Measurements from ENCODE around the gene CRAMP1.

Gene CRAMP1

DNA sequence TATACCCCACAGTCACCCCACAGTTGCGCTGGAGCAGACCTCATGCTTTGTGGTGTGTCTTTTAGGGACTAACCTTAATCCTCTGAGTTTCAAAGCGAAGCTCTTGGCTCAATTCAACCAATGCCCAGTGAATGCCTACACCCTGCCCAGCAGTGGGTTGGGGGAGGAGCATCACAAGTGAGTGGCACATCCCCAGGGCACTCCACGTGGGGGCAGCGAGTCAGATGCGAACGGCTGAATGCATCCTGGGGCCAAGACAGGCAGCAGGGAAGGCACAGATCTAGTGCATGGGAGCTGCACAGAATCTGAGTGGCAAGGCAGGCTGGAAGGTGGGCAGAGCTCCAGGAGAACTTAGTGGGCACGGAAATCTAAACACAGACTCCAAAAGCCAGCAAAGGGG is 39.5 kb upstream of the CRAMP1 start:
- TF ChIP-seq, protein P1, sequence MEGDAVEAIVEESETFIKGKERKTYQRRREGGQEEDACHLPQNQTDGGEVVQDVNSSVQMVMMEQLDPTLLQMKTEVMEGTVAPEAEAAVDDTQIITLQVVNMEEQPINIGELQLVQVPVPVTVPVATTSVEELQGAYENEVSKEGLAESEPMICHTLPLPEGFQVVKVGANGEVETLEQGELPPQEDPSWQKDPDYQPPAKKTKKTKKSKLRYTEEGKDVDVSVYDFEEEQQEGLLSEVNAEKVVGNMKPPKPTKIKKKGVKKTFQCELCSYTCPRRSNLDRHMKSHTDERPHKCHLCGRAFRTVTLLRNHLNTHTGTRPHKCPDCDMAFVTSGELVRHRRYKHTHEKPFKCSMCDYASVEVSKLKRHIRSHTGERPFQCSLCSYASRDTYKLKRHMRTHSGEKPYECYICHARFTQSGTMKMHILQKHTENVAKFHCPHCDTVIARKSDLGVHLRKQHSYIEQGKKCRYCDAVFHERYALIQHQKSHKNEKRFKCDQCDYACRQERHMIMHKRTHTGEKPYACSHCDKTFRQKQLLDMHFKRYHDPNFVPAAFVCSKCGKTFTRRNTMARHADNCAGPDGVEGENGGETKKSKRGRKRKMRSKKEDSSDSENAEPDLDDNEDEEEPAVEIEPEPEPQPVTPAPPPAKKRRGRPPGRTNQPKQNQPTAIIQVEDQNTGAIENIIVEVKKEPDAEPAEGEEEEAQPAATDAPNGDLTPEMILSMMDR (conservative IDR thresholded peaks at IDR 0.05): no peak
- H3K27ac ChIP-seq: no peak overlapping the region

DNA sequence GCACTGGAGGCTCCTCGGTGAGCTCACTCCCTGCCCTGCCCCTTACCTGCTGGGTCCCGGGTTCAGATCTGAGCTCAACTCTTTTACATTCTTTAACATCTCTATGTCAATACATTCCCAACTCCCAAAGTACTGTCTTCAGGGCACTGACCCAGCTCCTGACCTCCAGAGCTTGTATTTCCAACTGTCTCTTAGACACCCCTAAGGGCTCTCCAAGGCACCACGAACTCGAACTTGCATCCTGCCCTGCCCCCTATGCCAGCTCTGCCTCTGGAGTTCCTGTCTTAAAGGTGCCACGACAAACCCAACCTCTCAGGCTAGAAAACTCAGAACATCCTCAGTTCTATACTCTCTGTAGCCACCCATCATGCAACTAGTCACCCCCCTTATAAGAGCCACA is 38.9 kb upstream of the CRAMP1 start:
- TF ChIP-seq, protein P1 (conservative IDR thresholded peaks at IDR 0.05): no peak
- no peak overlapping the region for H3K27ac ChIP-seq

DNA sequence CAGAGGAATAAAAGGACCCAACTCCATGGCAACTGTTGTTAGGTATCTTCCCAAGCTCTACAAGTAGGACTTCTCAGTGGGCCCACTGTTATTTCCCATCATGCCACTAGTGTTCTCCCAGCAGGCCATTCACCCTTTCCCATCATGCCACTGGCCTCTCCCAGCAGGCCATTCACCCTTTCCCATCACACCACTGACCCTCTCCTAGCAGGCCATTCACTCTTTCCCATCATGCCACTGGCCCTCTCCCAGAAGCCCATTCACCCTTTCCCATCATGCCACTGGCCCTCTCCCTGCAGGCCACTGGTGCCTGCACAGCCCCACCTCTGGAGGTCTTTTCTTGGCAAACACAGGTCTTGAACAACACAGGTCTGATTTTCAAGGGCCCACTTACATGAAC is 36.6 kb upstream of the CRAMP1 start:
- H3K27ac ChIP-seq: no peak overlapping the region
- TF ChIP-seq, protein P1 (conservative IDR thresholded peaks at IDR 0.05): no peak

DNA sequence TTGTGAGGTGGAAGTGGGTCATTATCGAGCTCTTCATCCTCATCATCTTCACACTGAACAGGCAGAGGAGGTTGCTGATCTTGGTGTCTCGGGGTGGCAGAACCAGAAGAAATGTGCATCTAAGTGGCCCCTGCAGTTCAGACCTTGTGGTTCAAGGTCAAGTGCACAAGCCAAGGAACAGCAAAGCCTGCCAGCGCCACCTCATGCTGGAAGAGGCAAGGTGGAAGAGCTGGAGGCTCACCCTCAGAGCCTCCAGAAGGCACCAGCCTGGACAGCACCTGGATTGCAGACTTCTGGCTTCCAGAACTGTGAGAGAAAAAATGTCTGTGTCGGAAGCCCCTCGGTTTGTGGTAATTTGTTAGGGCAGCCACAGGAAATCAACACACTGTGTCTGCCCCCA is 32.9 kb upstream of the CRAMP1 start:
- H3K27ac ChIP-seq: no peak overlapping the region
- TF ChIP-seq, protein P1 (conservative IDR thresholded peaks at IDR 0.05): no peak

DNA sequence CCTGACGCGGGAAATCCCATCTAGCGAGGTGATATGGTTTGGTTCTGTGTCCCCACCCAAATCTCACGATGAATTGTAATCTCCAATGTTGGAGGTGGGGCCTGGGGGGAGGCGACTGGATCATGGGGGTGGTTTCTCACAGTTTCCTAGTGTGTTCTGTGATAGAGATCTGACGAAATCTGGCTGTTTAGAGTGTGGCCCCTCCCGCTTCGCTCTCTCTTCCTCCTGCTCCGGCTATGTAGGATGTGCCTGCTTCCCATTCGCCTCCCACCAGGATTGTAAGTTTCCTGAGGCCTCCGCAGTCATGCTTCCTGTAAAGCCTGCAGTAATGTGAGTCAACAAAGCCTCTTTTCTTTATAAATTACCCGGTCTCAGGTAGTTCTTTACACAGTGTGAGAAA is 31.9 kb upstream of the CRAMP1 start:
- H3K27ac ChIP-seq: no peak overlapping the region
- TF ChIP-seq, protein P1 (conservative IDR thresholded peaks at IDR 0.05): no peak

DNA sequence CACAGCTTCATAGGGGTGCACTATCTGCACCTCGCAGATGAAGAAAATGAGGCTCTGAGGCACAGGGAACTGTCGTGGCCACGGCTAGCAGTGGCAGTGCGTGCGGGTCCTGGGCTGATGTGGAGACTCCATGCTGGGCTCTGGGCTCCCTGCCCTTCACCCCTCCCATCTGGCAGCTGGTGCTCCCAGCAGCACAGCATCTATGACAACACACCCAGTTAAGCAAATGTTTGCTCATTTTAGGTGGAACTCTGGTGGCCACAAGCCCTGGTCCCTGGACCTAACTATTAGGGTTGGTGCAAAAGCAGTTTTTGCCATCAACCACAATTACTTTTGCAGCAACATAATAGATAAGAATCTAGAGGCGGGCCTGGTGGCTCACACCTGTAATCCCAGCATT is 31.2 kb upstream of the CRAMP1 start:
- H3K27ac ChIP-seq: no peak overlapping the region
- TF ChIP-seq, protein P1 (conservative IDR thresholded peaks at IDR 0.05): no peak

DNA sequence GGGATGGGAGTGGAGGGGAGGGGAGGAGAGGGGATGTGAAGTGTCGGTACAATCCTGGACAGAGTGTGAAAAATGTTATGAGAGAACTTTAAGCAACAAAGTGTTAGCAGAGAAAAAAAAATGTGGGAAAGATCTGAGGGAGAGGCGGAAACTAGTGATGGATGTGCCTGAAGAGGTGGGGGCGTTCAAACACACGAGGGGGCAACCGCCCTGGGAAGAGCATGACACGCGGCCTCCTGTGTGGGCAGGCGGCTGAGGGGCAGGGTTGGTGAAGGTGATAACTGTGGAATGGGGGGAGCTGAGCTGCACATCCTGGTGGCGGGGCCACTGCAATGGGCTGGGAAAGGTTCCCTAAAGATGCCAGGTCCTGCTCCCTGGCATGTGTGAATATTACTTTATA is 30.4 kb upstream of the CRAMP1 start:
- TF ChIP-seq, protein P1 (conservative IDR thresholded peaks at IDR 0.05): no peak
- no peak overlapping the region for H3K27ac ChIP-seq

DNA sequence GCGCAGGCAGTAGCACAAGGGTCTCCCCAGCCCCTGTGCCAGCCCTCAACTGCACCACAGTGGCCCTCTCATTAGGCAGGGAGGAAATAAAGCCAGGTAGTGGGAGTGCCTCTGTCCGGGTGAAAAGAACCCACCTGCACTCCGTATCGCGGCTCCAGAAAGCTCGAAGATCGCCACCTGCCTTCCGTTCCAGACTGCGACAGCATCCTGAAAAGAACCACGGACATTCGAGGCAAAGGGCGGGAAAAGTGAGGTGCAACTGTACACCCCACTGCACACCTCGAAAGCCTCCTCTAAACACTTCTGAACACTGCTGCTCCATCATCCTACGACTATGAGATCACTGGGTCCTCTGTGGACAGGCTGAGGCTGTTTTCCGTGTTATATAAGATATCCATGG is 29.0 kb upstream of the CRAMP1 start:
- H3K27ac ChIP-seq: no peak overlapping the region
- TF ChIP-seq, protein P1 (conservative IDR thresholded peaks at IDR 0.05): 0 out of 2 replicates have a peak, but pooled peaks have one; percentile 13

All from VCaP (cell line).